Measurements from ENCODE around the gene SNAP91. TPM values are rescaled to one million over a fixed set of nuclear protein-coding genes. Genes with fewer than 3 reads are reported as not detected.
"Not testable (repeated sequence)": the region's sequence is repeated elsewhere in the genome, so short reads cannot be mapped to it uniquely, and the experiment has no call there.

The SNAP91 gene
- total RNA-seq, 4 donors from 2014 or later: not detected

- 96 to 100% methylated on average over 1 of the region's 1 CpG for WGBS, 2 donors
- intact Hi-C loops (cut with DNase I; ENCODE audit: low total_unique reads): no loop called here
- no peak overlapping the region for H3K4me3 ChIP-seq (ENCODE audit: low read depth, poor library complexity, severe bottlenecking)
- DNase-seq (ENCODE audit: low spot score in 2 of 2): no peak
- TF ChIP-seq, protein P1, sequence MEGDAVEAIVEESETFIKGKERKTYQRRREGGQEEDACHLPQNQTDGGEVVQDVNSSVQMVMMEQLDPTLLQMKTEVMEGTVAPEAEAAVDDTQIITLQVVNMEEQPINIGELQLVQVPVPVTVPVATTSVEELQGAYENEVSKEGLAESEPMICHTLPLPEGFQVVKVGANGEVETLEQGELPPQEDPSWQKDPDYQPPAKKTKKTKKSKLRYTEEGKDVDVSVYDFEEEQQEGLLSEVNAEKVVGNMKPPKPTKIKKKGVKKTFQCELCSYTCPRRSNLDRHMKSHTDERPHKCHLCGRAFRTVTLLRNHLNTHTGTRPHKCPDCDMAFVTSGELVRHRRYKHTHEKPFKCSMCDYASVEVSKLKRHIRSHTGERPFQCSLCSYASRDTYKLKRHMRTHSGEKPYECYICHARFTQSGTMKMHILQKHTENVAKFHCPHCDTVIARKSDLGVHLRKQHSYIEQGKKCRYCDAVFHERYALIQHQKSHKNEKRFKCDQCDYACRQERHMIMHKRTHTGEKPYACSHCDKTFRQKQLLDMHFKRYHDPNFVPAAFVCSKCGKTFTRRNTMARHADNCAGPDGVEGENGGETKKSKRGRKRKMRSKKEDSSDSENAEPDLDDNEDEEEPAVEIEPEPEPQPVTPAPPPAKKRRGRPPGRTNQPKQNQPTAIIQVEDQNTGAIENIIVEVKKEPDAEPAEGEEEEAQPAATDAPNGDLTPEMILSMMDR (IDR thresholded peaks at IDR 0.05): no peak
- TF ChIP-seq POLR2A (IDR thresholded peaks at IDR 0.05): no peak
Observed at GRCh38 chr6:83558975-83559374, 149.9 kb downstream of the SNAP91 start.

- no peak for TF ChIP-seq POLR2A (IDR thresholded peaks at IDR 0.05)
- TF ChIP-seq, protein P1 (IDR thresholded peaks at IDR 0.05): no peak
- no peak for DNase-seq (ENCODE audit: low spot score in 2 of 2)
- intact Hi-C loops (cut with DNase I; ENCODE audit: low total_unique reads): no loop called here
- H3K4me3 ChIP-seq (ENCODE audit: low read depth, poor library complexity, severe bottlenecking): no peak overlapping the region
Observed at GRCh38 chr6:83556871-83557270, 152.0 kb downstream of the SNAP91 start.

DNA sequence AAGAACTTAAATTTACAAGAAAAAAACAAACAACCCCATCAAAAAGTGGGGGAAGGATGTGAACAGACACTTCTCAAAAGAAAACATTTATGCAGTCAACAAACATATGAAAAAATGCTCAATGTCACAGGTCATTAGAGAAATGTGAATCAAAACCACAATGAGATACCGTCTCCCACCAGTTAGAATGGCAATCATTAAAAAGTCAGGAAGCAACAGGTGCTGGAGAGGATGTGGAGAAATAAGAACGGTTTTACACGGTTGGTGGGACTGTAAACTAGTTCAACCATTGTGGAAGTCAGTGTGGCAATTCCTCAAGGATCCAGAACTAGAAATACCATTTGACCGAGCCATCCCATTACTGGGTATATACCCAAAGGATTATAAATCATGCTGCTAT, 157.2 kb downstream of the SNAP91 start:
- 93 to 96% methylated on average over 4 of the region's 4 CpGs for whole genome bisulfite sequencing, 2 donors
- DNase-seq (ENCODE audit: low spot score in 2 of 2); H3K4me3 ChIP-seq (ENCODE audit: low read depth, poor library complexity, severe bottlenecking); intact Hi-C loops (cut with DNase I; ENCODE audit: low total_unique reads): not testable (repeated sequence)

- H3K4me3 ChIP-seq (ENCODE audit: low read depth, poor library complexity, severe bottlenecking); DNase-seq (ENCODE audit: low spot score in 2 of 2); intact Hi-C loops (cut with DNase I; ENCODE audit: low total_unique reads): not testable (repeated sequence)
- 68 to 77% methylated on average over 5 of the region's 5 CpGs for WGBS, 2 donors
Observed at GRCh38 chr6:83550482-83550881, 158.4 kb downstream of the SNAP91 start.

GRCh38 chr6:83546636-83547035, 162.3 kb downstream of the SNAP91 start:
- no peak overlapping the region for H3K4me3 ChIP-seq (ENCODE audit: low read depth, poor library complexity, severe bottlenecking)
- intact Hi-C loops (cut with DNase I; ENCODE audit: low total_unique reads): no loop called here
- DNase-seq (ENCODE audit: low spot score in 2 of 2): no peak
- 71 to 76% methylated on average over 5 of the region's 5 CpGs for WGBS, 2 donors
- TF ChIP-seq POLR2A (IDR thresholded peaks at IDR 0.05): no peak
- TF ChIP-seq, protein P1 (IDR thresholded peaks at IDR 0.05): no peak

DNA sequence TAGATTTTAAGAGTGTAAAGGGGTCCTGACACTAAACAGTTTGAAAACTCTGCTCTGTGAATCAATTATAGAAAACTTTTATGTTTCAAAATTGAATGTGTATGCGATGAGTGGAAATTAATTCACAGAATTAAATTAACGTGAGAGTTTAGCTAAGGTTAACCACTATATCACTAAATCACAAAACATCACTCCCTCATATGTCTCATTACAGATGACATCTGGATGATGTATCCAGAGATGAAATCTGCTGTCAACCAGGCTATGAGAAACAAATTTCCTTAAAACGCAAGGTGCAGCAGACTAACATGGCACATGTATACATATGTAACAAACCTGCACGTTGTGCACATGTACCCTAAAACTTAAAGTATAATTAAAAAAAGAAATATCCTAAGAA, 169.2 kb downstream of the SNAP91 start:
- intact Hi-C loops (cut with DNase I; ENCODE audit: low total_unique reads): no loop called here

More for the DNA sequence above, 169.2 kb downstream of the SNAP91 start:
- no peak for DNase-seq (ENCODE audit: low spot score in 2 of 2)
- WGBS, 2 donors: 78 to 79% methylated on average over 4 of the region's 4 CpGs
- no peak for TF ChIP-seq POLR2A (IDR thresholded peaks at IDR 0.05)
- TF ChIP-seq, protein P1 (IDR thresholded peaks at IDR 0.05): no peak
- no peak overlapping the region for H3K4me3 ChIP-seq (ENCODE audit: low read depth, poor library complexity, severe bottlenecking)

Data from lower leg skin (tissue), 4 donors.